IPS-20b (cell line): ENCODE results near the gene FGF12.
A peak's percentile ranks its signal among the peaks of the same experiment; 100 is the strongest.
"Not testable (repeated sequence)": the region's sequence is repeated elsewhere in the genome, so short reads cannot be mapped to it uniquely, and the experiment has no call there.

Source experiments
- H3K27ac ChIP-seq: one replicate; pipeline ENCODE4 v1.5.1; 2013; ENCODE audit warnings: low read length
- H3K27me3 ChIP-seq: 2 replicates; pipeline ENCODE4 v1.6.1; 2013; ENCODE audit warnings: mild to moderate bottlenecking, low read length, inconsistent platforms; ENCODE audit not compliant: insufficient read depth
- H3K36me3 ChIP-seq: 2 replicates; pipeline ENCODE4 v1.6.1; 2013; ENCODE audit warnings: low read depth, mild to moderate bottlenecking, inconsistent platforms, low read length, moderate library complexity; ENCODE audit not compliant: insufficient read depth
- H3K4me1 ChIP-seq: 2 replicates; pipeline ENCODE4 v1.6.1; 2013; ENCODE audit warnings: mild to moderate bottlenecking, control low read depth, inconsistent platforms, low read length, moderate library complexity; ENCODE audit not compliant: insufficient read depth
- H3K4me3 ChIP-seq: 2 replicates; pipeline ENCODE4 v1.5.1; 2013; ENCODE audit warnings: mild to moderate bottlenecking, low read length, inconsistent platforms
- H3K9ac ChIP-seq: 2 replicates; pipeline ENCODE4 v1.6.1; 2013; ENCODE audit warnings: low read depth, mild to moderate bottlenecking, inconsistent platforms, low read length, moderate library complexity
- H3K9me3 ChIP-seq: 2 replicates; pipeline ENCODE4 v1.6.1; 2013; ENCODE audit warnings: mild to moderate bottlenecking, low read depth, low read length, inconsistent platforms; ENCODE audit not compliant: insufficient read depth

Gene FGF12

GRCh38 chr3:192727032-192727847 lies at the start of gene FGF12:
Gene FGF12, minus strand, starts transcription at chr3:192727541.
- Histone ChIP-seq H3K4me3 (peak within 1 kb of the TSS; percentile 77), H3K36me3 (no peaks in the 10 kb centered on the region), H3K27ac (no peak within 1 kb of the TSS), H3K27me3 (peaks cover 10% of the 10 kb centered on the region; the same call in 1 of the 2 replicates), H3K9ac (peak within 1 kb of the TSS; percentile 44; the same call in 1 of the 2 replicates), H3K4me1 (no peaks in the 10 kb centered on the region), H3K9me3 (no peaks in the 10 kb centered on the region)

DNA sequence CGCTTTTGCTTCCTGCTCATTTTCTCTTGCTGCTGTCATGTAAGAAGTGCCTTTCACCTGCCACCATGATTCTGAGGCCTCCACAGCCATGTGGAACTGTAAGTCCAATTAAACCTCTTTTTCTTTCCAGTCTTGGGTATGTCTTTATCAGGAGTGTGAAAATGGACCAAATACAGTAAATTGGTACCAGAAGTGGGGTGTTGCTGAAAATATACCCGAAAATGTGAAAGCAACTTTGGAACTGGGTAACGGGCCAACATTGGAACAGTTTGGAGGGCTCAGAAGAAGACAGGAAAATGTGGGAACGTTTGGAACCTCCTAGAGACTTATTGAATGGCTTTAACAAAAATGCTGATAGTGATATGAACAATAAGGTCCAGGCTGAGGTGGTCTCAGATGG lies 47.0 kb upstream of the FGF12 start:
- H3K4me3 ChIP-seq, H3K36me3 ChIP-seq, H3K27ac ChIP-seq, H3K9ac ChIP-seq, H3K4me1 ChIP-seq, H3K27me3 ChIP-seq: not testable (repeated sequence)
- peaks cover 25% of the 10 kb centered on the region for H3K9me3 ChIP-seq

- peaks cover 22% of the 10 kb centered on the region for H3K9me3 ChIP-seq
- H3K27me3 ChIP-seq: no peaks in the 10 kb centered on the region
- no peaks in the 10 kb centered on the region for H3K4me1 ChIP-seq
- no peaks in the 10 kb centered on the region for H3K36me3 ChIP-seq
- H3K27ac ChIP-seq: no peak overlapping the region
- no peak overlapping the region for H3K4me3 ChIP-seq
- H3K9ac ChIP-seq: no peak overlapping the region
Measured at GRCh38 chr3:192772240-192772894, 45.0 kb upstream of the FGF12 start.

- no peak overlapping the region for H3K27ac ChIP-seq
- H3K27me3 ChIP-seq: no peaks in the 10 kb centered on the region
- H3K36me3 ChIP-seq: no peaks in the 10 kb centered on the region
- no peaks in the 10 kb centered on the region for H3K9me3 ChIP-seq
- H3K4me1 ChIP-seq: no peaks in the 10 kb centered on the region
- no peak overlapping the region for H3K9ac ChIP-seq
- no peak overlapping the region for H3K4me3 ChIP-seq
Measured at GRCh38 chr3:192758654-192759053, 31.3 kb upstream of the FGF12 start.

- Histone ChIP-seq H3K9me3 (no peaks in the 10 kb centered on the region), H3K27me3 (no peaks in the 10 kb centered on the region), H3K4me3 (no peak overlapping the region), H3K36me3 (no peaks in the 10 kb centered on the region), H3K4me1 (peaks cover 40% of the 10 kb centered on the region), H3K27ac (no peak overlapping the region), H3K9ac (no peak overlapping the region)
Measured at GRCh38 chr3:192751148-192751547, 23.8 kb upstream of the FGF12 start.

GRCh38 chr3:192750201-192750600 lies 22.9 kb upstream of the FGF12 start:
- Histone ChIP-seq H3K9ac (no peak overlapping the region), H3K4me1 (peaks cover 43% of the 10 kb centered on the region), H3K4me3 (no peak overlapping the region), H3K9me3 (no peaks in the 10 kb centered on the region), H3K36me3 (no peaks in the 10 kb centered on the region), H3K27ac (no peak overlapping the region), H3K27me3 (no peaks in the 10 kb centered on the region)

GRCh38 chr3:192747746-192748145 lies 20.4 kb upstream of the FGF12 start:
- Histone ChIP-seq H3K36me3 (no peaks in the 10 kb centered on the region), H3K27ac (no peak overlapping the region), H3K9ac (no peak overlapping the region), H3K4me1 (peaks cover 43% of the 10 kb centered on the region), H3K9me3 (no peaks in the 10 kb centered on the region), H3K4me3 (no peak overlapping the region), H3K27me3 (no peaks in the 10 kb centered on the region)

GRCh38 chr3:192747145-192747544 lies 19.8 kb upstream of the FGF12 start:
- Histone ChIP-seq H3K9me3 (no peaks in the 10 kb centered on the region), H3K4me1 (peaks cover 43% of the 10 kb centered on the region), H3K4me3 (0 out of 2 replicates have a peak overlapping the region, but pooled peaks have one; percentile 34), H3K27ac (no peak overlapping the region), H3K36me3 (no peaks in the 10 kb centered on the region), H3K27me3 (no peaks in the 10 kb centered on the region), H3K9ac (no peak overlapping the region)

- no peaks in the 10 kb centered on the region for H3K36me3 ChIP-seq
- no peak overlapping the region for H3K9ac ChIP-seq
- no peaks in the 10 kb centered on the region for H3K9me3 ChIP-seq
- peaks cover 38% of the 10 kb centered on the region for H3K4me1 ChIP-seq
- no peaks in the 10 kb centered on the region for H3K27me3 ChIP-seq
- no peak overlapping the region; the same call in 1 of the 2 replicates for H3K4me3 ChIP-seq
- no peak overlapping the region for H3K27ac ChIP-seq
Measured at GRCh38 chr3:192745150-192745549, 17.8 kb upstream of the FGF12 start.

DNA sequence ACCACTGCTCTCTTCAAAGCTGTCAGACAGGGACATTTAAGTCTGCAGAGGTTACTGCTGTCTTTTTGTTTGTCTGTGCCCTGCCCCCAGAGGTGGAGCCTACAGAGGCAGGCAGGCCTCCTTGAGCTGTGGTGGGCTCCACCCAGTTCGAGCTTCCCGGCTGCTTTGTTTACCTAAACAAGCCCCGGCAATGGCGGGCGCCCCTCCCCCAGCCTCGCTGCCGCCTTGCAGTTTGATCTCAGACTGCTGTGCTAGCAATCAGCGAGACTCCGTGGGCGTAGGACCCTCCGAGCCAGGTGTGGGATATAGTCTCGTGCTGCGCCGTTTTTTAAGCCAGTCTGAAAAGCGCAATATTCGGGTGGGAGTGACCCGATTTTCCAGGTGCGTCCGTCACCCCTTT lies 17.3 kb upstream of the FGF12 start:
- not testable (repeated sequence) for H3K27me3 ChIP-seq, H3K4me3 ChIP-seq, H3K9me3 ChIP-seq, H3K36me3 ChIP-seq, H3K27ac ChIP-seq, H3K9ac ChIP-seq
- peaks cover 32% of the 10 kb centered on the region for H3K4me1 ChIP-seq

DNA sequence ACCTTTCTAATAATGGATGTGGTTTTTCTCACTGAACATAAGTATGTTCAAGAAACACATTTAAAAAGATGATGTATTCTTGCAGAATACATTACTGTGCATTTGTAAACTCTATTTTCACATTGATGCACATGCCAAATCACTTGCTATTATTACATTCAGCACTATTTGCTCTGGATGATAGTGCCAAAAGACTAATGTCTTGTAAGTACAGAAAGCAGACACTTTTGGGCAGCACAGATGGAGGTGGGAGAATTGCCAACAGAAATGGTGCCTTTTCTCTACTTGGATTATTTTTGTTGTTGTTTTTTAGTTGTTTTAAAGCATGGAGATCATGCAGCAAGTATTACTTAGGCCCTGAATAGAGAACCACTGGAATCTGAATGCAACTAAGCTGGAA lies 10.2 kb upstream of the FGF12 start:
- Histone ChIP-seq H3K36me3 (no peaks in the 10 kb centered on the region), H3K27me3 (no peaks in the 10 kb centered on the region), H3K4me3 (no peak overlapping the region), H3K9me3 (no peaks in the 10 kb centered on the region), H3K9ac (no peak overlapping the region), H3K27ac (no peak overlapping the region), H3K4me1 (no peaks in the 10 kb centered on the region)

DNA sequence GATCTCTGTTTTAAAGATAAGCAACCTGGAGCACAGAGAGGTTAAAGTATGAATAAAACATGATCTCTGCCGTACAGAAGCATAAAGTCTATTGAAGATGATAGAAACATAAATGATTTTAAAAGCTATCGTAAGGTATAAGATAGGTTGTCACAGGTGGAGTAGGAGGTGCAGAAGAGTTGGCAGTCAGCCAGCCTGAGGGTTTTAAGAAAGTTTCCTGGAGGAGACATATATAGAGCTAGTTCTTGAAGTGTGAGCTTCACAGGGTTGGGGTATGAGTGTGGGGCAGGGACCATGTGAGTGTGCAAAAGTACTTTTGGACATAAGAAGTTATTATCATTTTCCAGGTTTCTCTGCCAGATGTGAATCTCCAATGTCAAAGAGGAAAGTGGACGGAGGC lies 3.9 kb upstream of the FGF12 start:
- peaks cover 6% of the 10 kb centered on the region; the same call in 1 of the 2 replicates for H3K27me3 ChIP-seq
- H3K27ac ChIP-seq: no peak overlapping the region
- no peaks in the 10 kb centered on the region for H3K4me1 ChIP-seq
- H3K36me3 ChIP-seq: no peaks in the 10 kb centered on the region
- H3K4me3 ChIP-seq: no peak overlapping the region
- no peak overlapping the region for H3K9ac ChIP-seq
- no peaks in the 10 kb centered on the region for H3K9me3 ChIP-seq
